T-helper 2 cell (primary cell): ENCODE measurements around the gene TMEM182.
A peak's percentile ranks its signal among the peaks of the same experiment; 100 is the strongest.

Experiments used
- DNase-seq, 5 experiments: peaks; one replicate each; pipeline versions ENCODE4 v3.0.0 to v3.0.0-alpha.2; 2012 to 2022

Gene TMEM182

GRCh38 chr2:102768892-102769291, 7.1 kb downstream of the TMEM182 start:
- DNase-seq = no peak

- DNase-seq = no peak
Observed at GRCh38 chr2:102770506-102770905, 8.7 kb downstream of the TMEM182 start.

- no peak for DNase-seq
Observed at GRCh38 chr2:102771114-102771513, 9.3 kb downstream of the TMEM182 start.

GRCh38 chr2:102772659-102773058, 10.8 kb downstream of the TMEM182 start:
- no peak for DNase-seq

GRCh38 chr2:102773149-102773705, 11.4 kb downstream of the TMEM182 start:
- no peak for DNase-seq

GRCh38 chr2:102778260-102778659, 16.4 kb downstream of the TMEM182 start:
- DNase-seq = no peak

GRCh38 chr2:102780467-102780866, 18.6 kb downstream of the TMEM182 start:
- no peak for DNase-seq

GRCh38 chr2:102782187-102782586, 20.4 kb downstream of the TMEM182 start:
- DNase-seq = no peak

GRCh38 chr2:102782933-102783332, 21.1 kb downstream of the TMEM182 start:
- no peak for DNase-seq

GRCh38 chr2:102783506-102784183, 21.8 kb downstream of the TMEM182 start:
- no peak for DNase-seq

- no peak for DNase-seq
Observed at GRCh38 chr2:102784940-102785339, 23.1 kb downstream of the TMEM182 start.

GRCh38 chr2:102788216-102788884, 26.5 kb downstream of the TMEM182 start:
- no peak for DNase-seq

- no peak for DNase-seq
Observed at GRCh38 chr2:102788885-102789260, 27.0 kb downstream of the TMEM182 start.

- DNase-seq = no peak
Observed at GRCh38 chr2:102789349-102790090, 27.7 kb downstream of the TMEM182 start.

GRCh38 chr2:102790091-102790455, 28.2 kb downstream of the TMEM182 start:
- no peak for DNase-seq

GRCh38 chr2:102792568-102793208, 30.9 kb downstream of the TMEM182 start:
- no peak for DNase-seq

- no peak for DNase-seq
Observed at GRCh38 chr2:102795641-102796040, 33.8 kb downstream of the TMEM182 start.

GRCh38 chr2:102796337-102796736, 34.5 kb downstream of the TMEM182 start:
- no peak for DNase-seq

- DNase-seq = no peak
Observed at GRCh38 chr2:102797486-102797885, 35.7 kb downstream of the TMEM182 start.

GRCh38 chr2:102798181-102798580, 36.4 kb downstream of the TMEM182 start:
- DNase-seq = no peak

GRCh38 chr2:102801098-102801718, 39.4 kb downstream of the TMEM182 start:
- DNase-seq = peak in 1 of 5 experiments; percentile 26

GRCh38 chr2:102801858-102802699, 40.2 kb downstream of the TMEM182 start:
- no peak for DNase-seq
